Heart left ventricle (tissue), 16 donors: ENCODE results near the gene NSD2. TPM values are rescaled to one million over a fixed set of nuclear protein-coding genes. Genes with fewer than 3 reads are reported as not detected.
A peak's percentile ranks its signal among the peaks of the same experiment; 100 is the strongest.

ENCODE experiments used
- ATAC-seq, 4 donors: fragments of 200-7000 bp; cut with Tn5 transposase; one replicate each; pipeline ENCODE4 v1.9.1; 2020 to 2022; ENCODE audit warnings: moderate library complexity in 4 of 4, mild to moderate bottlenecking in 3 of 4, moderate number of reproducible peaks in 1 of 4
- DNase-seq, 5 donors: peaks; one replicate each; pipeline ENCODE4 v3.0.0-alpha.2; 2020
- H3K27ac ChIP-seq, 12 donors: fragments of 200-600 bp; sonication (generic) in 4 of 12; one replicate each; pipeline versions ENCODE4 v1.5.0 to v1.8.0; 2016 to 2022; ENCODE audit warnings: mild to moderate bottlenecking in 2 of 12
- H3K27me3 ChIP-seq, 9 donors: fragments of 200-600 bp; sonication (generic) in 2 of 9; one replicate each; pipeline versions ENCODE4 v1.5.1 to v1.8.0; 2016 to 2022; ENCODE audit warnings: mild to moderate bottlenecking in 3 of 9
- H3K36me3 ChIP-seq, 9 donors: fragments of 200-600 bp; sonication (generic) in 2 of 9; one replicate each; pipeline versions ENCODE4 v1.5.0 to v1.8.0; 2018 to 2022; ENCODE audit warnings: mild to moderate bottlenecking in 2 of 9
- H3K4me1 ChIP-seq, 12 donors: fragments of 200-600 bp; sonication (generic) in 4 of 12; one replicate each; pipeline versions ENCODE4 v1.5.0 to v1.8.0; 2016 to 2022; ENCODE audit warnings: mild to moderate bottlenecking in 3 of 12
- H3K4me3 ChIP-seq, 12 donors: fragments of 200-600 bp; sonication (generic) in 4 of 12; one replicate each; pipeline versions ENCODE4 v1.5.0 to v1.8.0; 2017 to 2022; ENCODE audit warnings: mild to moderate bottlenecking in 9 of 12, moderate library complexity in 4 of 12
- H3K9me3 ChIP-seq, 12 donors: fragments of 200-600 bp; sonication (generic) in 4 of 12; one replicate each; pipeline versions ENCODE4 v1.5.0 to v1.8.0; 2016 to 2022; ENCODE audit warnings: mild to moderate bottlenecking in 1 of 12
- CTCF ChIP-seq, 12 donors: fragments of 200-600 bp; sonication (generic) in 4 of 12; IDR thresholded peaks; one replicate each; pipeline versions ENCODE4 v1.5.0 to v1.8.0; 2018 to 2022; ENCODE audit warnings: antibody characterized with exemption in 12 of 12, mild to moderate bottlenecking in 5 of 12
- POLR2A ChIP-seq, 2 donors: fragments of 450-650 bp; IDR thresholded peaks; one replicate each; pipeline ENCODE4 v1.6.1; 2017; ENCODE audit warnings: antibody characterized with exemption in 2 of 2, mild to moderate bottlenecking in 2 of 2, moderate library complexity in 2 of 2
- WGBS, 4 donors: extraction: QIAGEN DNeasy Blood & Tissue Kit in 2 of 4; methylation state at CpG; one replicate each; pipeline versions ENCODE4 v1.1.5 to v1.1.7; 2013 to 2018; 5-methylcytosine and 5-hydroxymethylcytosine counted together
- intact Hi-C, 10 donors: fragments of 100-400 bp; cut with DNase I; formaldehyde crosslinking; loops; one replicate each; pipeline versions ENCODE4 v1.11.1 to v1.14.2; 2022
- polyA plus RNA-seq, 2 donors: library from polyadenylated mRNA; stranded (reverse); fragments of 200-250 nt; gene quantifications; one replicate each; pipeline ENCODE4 v1.2.3, GENCODE V29; 2013
- total RNA-seq, 9 donors: library from RNA; depleted of rRNA in 2 of 9; stranded (reverse); fragments of >200 nt in 2 of 9; fragmentation: NEBNext Ultra II Directional in 3 of 9; extraction: Animal tissue kit (Norgen Biotek cat#: 25700) in 3 of 9; gene quantifications; one replicate each; pipeline versions ENCODE4 v1.1.0 to v1.2.4, GENCODE V29; 2016 to 2023
- donor health status: ischemic (EF 13 %, LVEDD 7.1; RV severe dilation, severe dysfunction).
- donor health status: healthy with polysubstance abuse.
- donor health status: DM: no; HTN: yes; CAD: no.
- donor health status: DM: no; HTN: no; CAD: no.
- donor health status: ischemic (EF 25% LVEDD 6.9; RV normal size, moderate dysfunction).
- donor health status: ischemic (EF 25% LVEDD 5.7; RV mildly dilated, moderate dysfunction).
- donor health status: healthy.
- donor health status: DM: yes; HTN: yes; CAD: no.
- donor health status: ischemic (EF 35%, LVEDD 5.7; RV mildly dilated, moderate dysfunction).
- donor health status: nonischemic (EF 11% LVEDD 7.7; RV severe dilation, severe dysfunction).
- donor health status: DM: yes; HTN: yes; CAD: no.
- donor health status: PGD.
- donor health status: ischemic (EF 29% LVEDD 5.4; RV normal size, mild dysfunction).
- donor health status: nonischemic (EF 23%, LVEDD 6.1; RV moderate dilation, normal function).

Gene NSD2
- total and polyA plus RNA-seq, 11 donors, result 11.4 to 63.3 (median 39.0) TPM

GRCh38 chr4:1981251-1982058 lies 110.3 kb downstream of the NSD2 start:
- Histone ChIP-seq H3K27ac (peak overlapping the region in 1 of 12 donors; percentile 28), H3K4me3 (no peak overlapping the region), H3K9me3 (no peaks in the 10 kb centered on the region), H3K4me1 (peaks cover 0 to 14% (median 7%) of the 10 kb centered on the region in 12 donors), H3K27me3 (no peaks in the 10 kb centered on the region), H3K36me3 (peaks cover 0 to 100% (median 96%) of the 10 kb centered on the region in 9 donors)
- 81 to 83% (median 82%) methylated on average over 22 of the region's 22 CpGs for WGBS, 4 donors
- DNase-seq, result no peak
- no peak for ATAC-seq
- no peak for TF ChIP-seq CTCF (IDR thresholded peaks at IDR 0.05)
- no peak for TF ChIP-seq POLR2A (IDR thresholded peaks at IDR 0.05)
- intact Hi-C loops, result no loop called here

GRCh38 chr4:1982124-1983052 lies 111.2 kb downstream of the NSD2 start:
- H3K4me1 ChIP-seq, result peaks cover 0 to 14% (median 7%) of the 10 kb centered on the region in 12 donors
- no peak for ATAC-seq
- H3K4me3 ChIP-seq, result no peak overlapping the region
- H3K27ac ChIP-seq, result peak overlapping the region in 1 of 12 donors; percentile 43
- intact Hi-C loops, result no loop called here
- peaks cover 0 to 100% (median 96%) of the 10 kb centered on the region in 9 donors for H3K36me3 ChIP-seq
- no peaks in the 10 kb centered on the region for H3K9me3 ChIP-seq
- 85 to 92% (median 89%) methylated on average over 15 to 16 of the region's 16 CpGs for WGBS, 4 donors
- TF ChIP-seq CTCF (IDR thresholded peaks at IDR 0.05) (no peak), POLR2A (IDR thresholded peaks at IDR 0.05) (no peak)
- no peak for DNase-seq
- H3K27me3 ChIP-seq, result no peaks in the 10 kb centered on the region

- DNase-seq (no peak), ATAC-seq (peak in 2 of 4 donors; percentile 5)
- Histone ChIP-seq H3K4me3 (no peak overlapping the region), H3K4me1 (peaks cover 0 to 14% (median 7%) of the 10 kb centered on the region in 12 donors), H3K9me3 (no peaks in the 10 kb centered on the region), H3K27ac (no peak overlapping the region), H3K27me3 (no peaks in the 10 kb centered on the region), H3K36me3 (peaks cover 0 to 100% (median 98%) of the 10 kb centered on the region in 9 donors)
- WGBS, 4 donors, result 90 to 93% (median 91%) methylated on average over 23 to 34 of the region's 34 CpGs
- intact Hi-C loops, result no loop called here
- no peak for TF ChIP-seq CTCF (IDR thresholded peaks at IDR 0.05)
Measured at GRCh38 chr4:1983053-1983845, 112.1 kb downstream of the NSD2 start.
